ENCODE data around the gene TOM1L2.
"Not testable (repeated sequence)": the region's sequence is repeated elsewhere in the genome, so short reads cannot be mapped to it uniquely, and the experiment has no call there.

Gene TOM1L2

GRCh38 chr17:17972126-17972951 is at the start of gene TOM1L2, which contains the start of gene DRC3:
Gene TOM1L2, minus strand, starts transcription at chr17:17972400. Its CDS starts 87 bp downstream, at chr17:17972313.
Gene DRC3, plus strand, starts transcription at chr17:17972862. Its CDS starts 4,737 bp downstream, at chr17:17977599.
- peak; percentile 99 for DNase-seq

- DNase-seq: no peak
Observed at GRCh38 chr17:18021372-18021771, 49.2 kb upstream of the TOM1L2 start.

GRCh38 chr17:18020971-18021370 is 48.8 kb upstream of the TOM1L2 start:
- no peak for DNase-seq

GRCh38 chr17:18019838-18020154 is 47.6 kb upstream of the TOM1L2 start:
- DNase-seq: no peak

GRCh38 chr17:18018411-18018921 is 46.3 kb upstream of the TOM1L2 start:
- no peak for DNase-seq

- no peak for DNase-seq
Observed at GRCh38 chr17:18017958-18018357, 45.8 kb upstream of the TOM1L2 start.

GRCh38 chr17:18016426-18016825 is 44.2 kb upstream of the TOM1L2 start:
- no peak for DNase-seq

- DNase-seq: no peak
Observed at GRCh38 chr17:18015593-18015992, 43.4 kb upstream of the TOM1L2 start.

GRCh38 chr17:18014006-18014405 is 41.8 kb upstream of the TOM1L2 start:
- no peak for DNase-seq

- DNase-seq: no peak
Observed at GRCh38 chr17:18011286-18011685, 39.1 kb upstream of the TOM1L2 start.

- no peak for DNase-seq
Observed at GRCh38 chr17:18009609-18010420, 37.6 kb upstream of the TOM1L2 start.

GRCh38 chr17:18008496-18009268 is 36.5 kb upstream of the TOM1L2 start:
- no peak for DNase-seq

GRCh38 chr17:18006495-18007239 is 34.5 kb upstream of the TOM1L2 start:
- no peak for DNase-seq

- DNase-seq: no peak
Observed at GRCh38 chr17:18005496-18005895, 33.3 kb upstream of the TOM1L2 start.

GRCh38 chr17:18004884-18005305 is 32.7 kb upstream of the TOM1L2 start:
- DNase-seq: no peak

GRCh38 chr17:18004345-18004744 is 32.1 kb upstream of the TOM1L2 start:
- DNase-seq: no peak

GRCh38 chr17:18002171-18002570 is 30.0 kb upstream of the TOM1L2 start:
- no peak for DNase-seq

GRCh38 chr17:18000030-18000408 is 27.8 kb upstream of the TOM1L2 start:
- no peak for DNase-seq

- DNase-seq: no peak
Observed at GRCh38 chr17:17999364-18000029, 27.3 kb upstream of the TOM1L2 start.

GRCh38 chr17:17998934-17999333 is 26.7 kb upstream of the TOM1L2 start:
- no peak for DNase-seq

- not testable (repeated sequence) for DNase-seq
Observed at GRCh38 chr17:17995887-17996286, 23.7 kb upstream of the TOM1L2 start.

All from activated CD8-positive, alpha-beta memory T cell treated with anti-CD3 and anti-CD28 coated beads for 24 hours (primary cell).